T-helper 2 cell treated with Interferon-gamma antibody and Interleukin-4, amounts not matched to agents 100 ng/mL and 5 ng/mL, for 36 hours (primary cell): ENCODE data around the gene DNAJC17. TPM values are rescaled to one million over a fixed set of nuclear protein-coding genes. Genes with fewer than 3 reads are reported as not detected.

Experiments used
- intact Hi-C: fragments of 100-400 bp; cut with micrococcal nuclease; formaldehyde crosslinking; loops from one replicate; pipeline ENCODE4 v1.15.1; 2023
- total RNA-seq: library from RNA; stranded (reverse); gene quantifications from 2 replicates; pipeline ENCODE4 v1.2.3, GENCODE V29; 2022

DNAJC17 gene
- 41.5 and 43.2 TPM in 2 replicates for total RNA-seq

- intact Hi-C loops = loop anchor here (1.0 to 2.0 kb wide), 7 partner anchors 43 to 308 kb away; partner anchors contain the start of genes CCDC32, CHAC1, GCHFR and RAD51
Measured at GRCh38 chr15:40807028-40807887, at the start of gene DNAJC17, which contains the start of gene ZFYVE19. Gene DNAJC17, minus strand, starts transcription at chr15:40807473. Its CDS starts 27 bp downstream, at chr15:40807446. Gene ZFYVE19, plus strand, starts transcription at chr15:40807089. Its CDS starts 501 bp downstream, at chr15:40807590.

- intact Hi-C loops = no loop called here
Measured at GRCh38 chr15:40856746-40857145, 49.5 kb upstream of the DNAJC17 start.

- intact Hi-C loops = no loop called here
Measured at GRCh38 chr15:40855706-40856234, 48.5 kb upstream of the DNAJC17 start.

GRCh38 chr15:40854161-40854560 lies 46.9 kb upstream of the DNAJC17 start:
- intact Hi-C loops = no loop called here

- intact Hi-C loops = no loop called here
Measured at GRCh38 chr15:40853241-40853890, 46.1 kb upstream of the DNAJC17 start.

GRCh38 chr15:40852529-40852928 lies 45.3 kb upstream of the DNAJC17 start:
- intact Hi-C loops = no loop called here

GRCh38 chr15:40850576-40851112 lies 43.4 kb upstream of the DNAJC17 start:
- intact Hi-C loops = no loop called here

GRCh38 chr15:40847223-40847961 lies 40.1 kb upstream of the DNAJC17 start:
- intact Hi-C loops = no loop called here

GRCh38 chr15:40846841-40847222 lies 39.6 kb upstream of the DNAJC17 start:
- intact Hi-C loops = no loop called here

- intact Hi-C loops = no loop called here
Measured at GRCh38 chr15:40845511-40846284, 38.4 kb upstream of the DNAJC17 start.

- intact Hi-C loops = no loop called here
Measured at GRCh38 chr15:40845036-40845435, 37.8 kb upstream of the DNAJC17 start.

GRCh38 chr15:40844696-40845030 lies 37.4 kb upstream of the DNAJC17 start:
- intact Hi-C loops = no loop called here

GRCh38 chr15:40843885-40844695 lies 36.8 kb upstream of the DNAJC17 start, which contains the start of gene SPINT1:
Gene SPINT1, plus strand, starts transcription at chr15:40844048. Its CDS starts 507 bp downstream, at chr15:40844555.
- intact Hi-C loops = no loop called here

GRCh38 chr15:40843261-40843884 lies 36.1 kb upstream of the DNAJC17 start:
- intact Hi-C loops = no loop called here

- intact Hi-C loops = no loop called here
Measured at GRCh38 chr15:40841741-40842140, 34.5 kb upstream of the DNAJC17 start.

GRCh38 chr15:40838756-40839155 lies 31.5 kb upstream of the DNAJC17 start:
- intact Hi-C loops = no loop called here

- intact Hi-C loops = no loop called here
Measured at GRCh38 chr15:40836020-40836419, 28.7 kb upstream of the DNAJC17 start.

GRCh38 chr15:40832903-40833302 lies 25.6 kb upstream of the DNAJC17 start:
- intact Hi-C loops = no loop called here

GRCh38 chr15:40831861-40832260 lies 24.6 kb upstream of the DNAJC17 start:
- intact Hi-C loops = no loop called here
